Stimulated activated CD4-positive, alpha-beta T cell treated with anti-CD3 and anti-CD28 coated beads, Interleukin-1b, Interleukin-23, amount 100 ng/mL, for 1 hour (primary cell): ENCODE results near the gene TAGLN2.

Experiments
- DNase-seq, 2 donors: peaks; one replicate each; pipeline ENCODE4 v3.0.0-alpha.2; 2020; ENCODE audit warnings: low read depth in 2 of 2

TAGLN2 gene

DNA sequence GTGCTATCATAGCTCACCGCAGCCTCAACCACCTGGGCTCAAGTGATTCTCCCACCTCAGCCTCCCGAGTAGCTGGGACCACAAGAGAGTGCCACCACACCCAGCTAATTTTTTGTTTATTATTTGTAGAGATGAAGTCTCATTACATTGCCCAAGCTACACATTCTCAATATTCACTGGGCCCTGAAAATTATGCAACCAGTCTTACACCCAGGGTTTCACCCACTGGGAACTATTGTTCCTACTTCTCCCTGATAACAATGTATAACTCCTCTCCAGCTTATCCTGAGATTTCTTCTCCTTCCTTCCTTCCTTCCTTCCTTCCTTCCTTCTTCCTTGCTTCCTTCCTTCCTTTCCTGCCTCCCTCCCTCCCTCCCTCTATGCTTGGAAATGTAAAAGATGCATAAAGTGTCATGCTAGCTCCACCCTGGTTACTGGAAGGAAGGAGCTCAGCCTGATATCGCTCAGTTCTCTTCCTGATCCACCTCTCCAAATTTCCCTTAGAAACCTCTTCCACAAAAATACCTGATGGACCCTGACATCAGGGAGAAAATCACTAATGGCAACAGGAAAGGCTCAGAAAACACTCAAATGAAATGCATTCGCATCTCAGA lies 51.7 kb downstream of the TAGLN2 start:
- no peak for DNase-seq

DNA sequence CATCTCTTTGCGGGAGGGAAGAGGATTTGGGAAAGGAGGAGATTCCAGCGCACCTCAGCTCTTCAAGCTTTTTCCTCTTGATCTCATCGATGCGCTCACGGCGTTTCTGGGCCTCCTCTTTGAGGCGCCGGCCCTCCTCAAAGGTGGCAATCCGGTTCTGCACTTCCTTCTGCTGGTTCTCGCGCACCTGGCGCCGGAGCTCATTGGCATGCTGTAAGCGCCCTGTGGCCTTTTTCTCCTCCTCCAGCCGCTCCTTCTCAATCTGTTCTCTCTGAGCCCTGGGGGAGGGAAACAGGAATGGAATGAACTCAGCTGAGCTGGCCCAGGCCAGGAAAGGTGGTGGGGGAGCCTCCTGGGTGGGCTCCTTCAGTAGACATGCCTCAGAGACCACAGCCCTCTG lies 52.4 kb downstream of the TAGLN2 start:
- no peak for DNase-seq

DNA sequence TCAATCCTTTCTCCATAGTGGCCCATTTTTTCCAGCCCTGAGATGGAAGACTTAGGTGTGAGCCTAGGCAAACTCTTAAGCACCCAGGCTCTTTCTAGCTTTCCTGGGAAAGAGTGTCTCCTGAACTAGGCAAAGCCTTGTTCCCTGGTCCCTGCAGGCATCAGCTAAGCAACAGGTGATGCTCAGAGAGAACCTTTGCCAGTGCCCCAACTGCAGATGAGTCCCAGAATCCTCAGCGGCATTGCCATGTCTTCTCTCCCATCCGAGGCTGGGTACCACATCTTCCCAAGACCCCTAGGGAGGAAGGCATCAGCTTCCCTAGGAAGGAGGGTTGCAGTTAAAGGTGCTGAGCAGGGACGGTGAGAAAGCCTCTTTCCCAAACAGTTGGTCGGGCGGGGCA lies 54.6 kb downstream of the TAGLN2 start:
- no peak for DNase-seq

DNA sequence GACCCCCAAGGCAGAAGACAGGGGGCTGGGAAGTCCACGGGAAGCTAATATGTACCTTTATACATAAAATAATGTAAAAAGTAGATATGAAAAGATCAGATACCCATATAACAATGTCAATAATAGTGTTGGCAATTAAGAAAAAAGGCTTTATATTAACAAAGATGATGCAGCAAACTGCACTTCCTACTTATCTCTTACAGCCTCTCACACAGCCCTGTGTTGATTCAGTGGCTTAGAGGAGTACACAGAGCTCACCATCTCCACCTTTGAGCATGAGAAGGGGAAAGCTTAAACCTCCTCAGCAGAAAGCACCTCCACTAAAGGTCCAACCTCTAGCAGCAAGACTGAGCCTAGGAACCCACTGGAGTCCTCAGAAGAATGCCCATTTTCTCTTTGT lies 55.7 kb downstream of the TAGLN2 start:
- no peak for DNase-seq

DNA sequence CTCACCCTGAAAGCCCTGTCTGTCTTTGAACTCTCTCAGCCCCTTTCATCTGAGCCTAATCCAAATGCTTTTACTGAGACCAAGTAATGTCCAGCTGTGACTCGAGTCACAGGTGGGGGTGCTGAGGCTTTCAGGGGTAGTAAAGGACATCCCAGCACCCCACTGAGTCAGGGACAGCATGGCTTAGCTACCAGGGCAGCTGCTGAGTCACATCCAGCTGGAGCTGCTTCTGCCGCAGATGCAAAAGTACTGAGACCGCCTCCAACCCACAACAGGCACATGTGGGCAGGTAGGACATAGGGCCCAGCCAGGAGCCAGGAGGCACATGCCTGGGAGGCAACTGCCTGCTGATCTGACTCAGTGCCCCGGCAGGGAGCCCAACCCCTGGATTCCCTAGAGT lies 56.1 kb downstream of the TAGLN2 start:
- DNase-seq: no peak

DNA sequence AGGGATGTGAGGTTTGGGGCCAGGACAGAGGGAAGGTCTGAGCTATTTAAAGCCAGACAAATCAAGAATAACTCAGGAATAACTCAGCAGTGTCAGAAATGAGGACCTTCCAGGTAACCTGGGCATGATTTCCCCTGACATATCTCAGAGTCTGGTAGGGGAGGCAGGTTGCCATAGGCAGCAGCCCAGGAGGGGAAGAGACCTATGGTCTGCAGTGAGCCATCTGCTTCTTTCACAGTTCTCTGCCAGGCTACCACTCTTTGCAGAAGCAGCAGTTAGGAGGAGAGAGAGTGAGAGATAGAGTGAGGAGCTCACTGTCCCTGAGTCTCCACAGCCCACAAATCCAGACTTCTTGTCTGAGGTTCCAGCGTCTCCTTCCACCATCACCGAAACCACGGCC lies 56.5 kb downstream of the TAGLN2 start:
- DNase-seq: no peak
